Breast epithelium (tissue), 4 donors: Measurements from ENCODE around the gene HOXC13. TPM values are rescaled to one million over a fixed set of nuclear protein-coding genes. Genes with fewer than 3 reads are reported as not detected.
A peak's percentile ranks its signal among the peaks of the same experiment; 100 is the strongest.

Experiments used
- DNase-seq, 2 donors: peaks; one replicate each; pipeline ENCODE4 v3.0.0-alpha.2; 2019; ENCODE audit warnings: low spot score in 2 of 2
- H3K27ac ChIP-seq, 2 donors: fragments of 200-600 bp; sonication (generic) in 1 of 2; one replicate each; pipeline ENCODE4 v1.5.1; 2016 to 2019; ENCODE audit warnings: mild to moderate bottlenecking in 1 of 2
- H3K27me3 ChIP-seq, 2 donors: fragments of 200-600 bp; sonication (generic) in 1 of 2; one replicate each; pipeline versions ENCODE4 v1.5.1 to v1.6.0; 2017 to 2019; ENCODE audit warnings: control low read depth in 1 of 2, mild to moderate bottlenecking in 1 of 2
- H3K36me3 ChIP-seq: fragments of 200-600 bp; one replicate; pipeline ENCODE4 v1.5.1; 2019
- H3K4me1 ChIP-seq, 2 donors: fragments of 200-600 bp; sonication (generic); one replicate each; pipeline ENCODE4 v1.5.1; 2016 to 2019; ENCODE audit warnings: control low read depth in 1 of 2
- H3K4me3 ChIP-seq, 3 donors: fragments of 200-600 bp; sonication (generic); 1 replicate in 2 of 3; 2 replicates in 1 of 3; pipeline ENCODE4 v1.5.1; 2016 to 2019; ENCODE audit warnings: mild to moderate bottlenecking in 3 of 3, moderate library complexity in 2 of 3
- H3K9me3 ChIP-seq, 2 donors: fragments of 200-600 bp; sonication (generic) in 1 of 2; one replicate each; pipeline ENCODE4 v1.5.1; 2016 to 2019; ENCODE audit warnings: control low read depth in 1 of 2
- POLR2A ChIP-seq: fragments of 450-650 bp; IDR thresholded peaks from one replicate; pipeline ENCODE4 v1.6.1; 2016; ENCODE audit warnings: antibody characterized with exemption, mild to moderate bottlenecking, moderate library complexity
- POLR2AphosphoS5 ChIP-seq, 3 donors: sonication (generic); formaldehyde crosslinking; IDR thresholded peaks; one replicate each; pipeline ENCODE4 v1.6.1; 2017; ENCODE audit warnings: antibody characterized with exemption in 3 of 3
- intact Hi-C: fragments of 100-400 bp; cut with DNase I; formaldehyde crosslinking; loops from one replicate; pipeline ENCODE4 v1.15.1; 2023; ENCODE audit warnings: low total_unique reads
- total RNA-seq, 3 donors: library from RNA; depleted of rRNA; stranded (reverse); fragments of >200 nt; gene quantifications; one replicate each; pipeline ENCODE4 v1.1.0, GENCODE V29; 2016
- TF ChIP-seq, protein P1 (sequence below), 3 donors: fragments of 450-650 bp; IDR thresholded peaks; one replicate each; pipeline ENCODE4 v1.5.1; 2016 to 2017; ENCODE audit warnings: antibody characterized with exemption in 3 of 3, mild to moderate bottlenecking in 3 of 3, moderate library complexity in 3 of 3

HOXC13 gene
- total RNA-seq, 3 donors from 2014 or later, result 0.98 to 1.0 TPM; not detected in 1

GRCh38 chr12:53975479-53976152 lies 37.0 kb downstream of the HOXC13 start:
- Histone ChIP-seq H3K36me3 (no peaks in the 10 kb centered on the region), H3K4me1 (peaks cover 0 to 8% of the 10 kb centered on the region in 2 donors), H3K9me3 (no peaks in the 10 kb centered on the region), H3K27me3 (peaks cover 11 to 90% of the 10 kb centered on the region in 2 donors), H3K4me3 (peak overlapping the region; percentile 42 to 65 (median 46)), H3K27ac (no peak overlapping the region)
- no peak for TF ChIP-seq POLR2AphosphoS5 (IDR thresholded peaks at IDR 0.05)
- TF ChIP-seq, protein P1, sequence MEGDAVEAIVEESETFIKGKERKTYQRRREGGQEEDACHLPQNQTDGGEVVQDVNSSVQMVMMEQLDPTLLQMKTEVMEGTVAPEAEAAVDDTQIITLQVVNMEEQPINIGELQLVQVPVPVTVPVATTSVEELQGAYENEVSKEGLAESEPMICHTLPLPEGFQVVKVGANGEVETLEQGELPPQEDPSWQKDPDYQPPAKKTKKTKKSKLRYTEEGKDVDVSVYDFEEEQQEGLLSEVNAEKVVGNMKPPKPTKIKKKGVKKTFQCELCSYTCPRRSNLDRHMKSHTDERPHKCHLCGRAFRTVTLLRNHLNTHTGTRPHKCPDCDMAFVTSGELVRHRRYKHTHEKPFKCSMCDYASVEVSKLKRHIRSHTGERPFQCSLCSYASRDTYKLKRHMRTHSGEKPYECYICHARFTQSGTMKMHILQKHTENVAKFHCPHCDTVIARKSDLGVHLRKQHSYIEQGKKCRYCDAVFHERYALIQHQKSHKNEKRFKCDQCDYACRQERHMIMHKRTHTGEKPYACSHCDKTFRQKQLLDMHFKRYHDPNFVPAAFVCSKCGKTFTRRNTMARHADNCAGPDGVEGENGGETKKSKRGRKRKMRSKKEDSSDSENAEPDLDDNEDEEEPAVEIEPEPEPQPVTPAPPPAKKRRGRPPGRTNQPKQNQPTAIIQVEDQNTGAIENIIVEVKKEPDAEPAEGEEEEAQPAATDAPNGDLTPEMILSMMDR (IDR thresholded peaks at IDR 0.05), result no peak
- TF ChIP-seq POLR2A, result no peak
- intact Hi-C loops, result no loop called here
- no peak for DNase-seq

GRCh38 chr12:53976172-53976822 lies 37.7 kb downstream of the HOXC13 start:
- peaks cover 11 to 89% of the 10 kb centered on the region in 2 donors for H3K27me3 ChIP-seq
- no peak overlapping the region for H3K27ac ChIP-seq
- intact Hi-C loops, result no loop called here

DNA sequence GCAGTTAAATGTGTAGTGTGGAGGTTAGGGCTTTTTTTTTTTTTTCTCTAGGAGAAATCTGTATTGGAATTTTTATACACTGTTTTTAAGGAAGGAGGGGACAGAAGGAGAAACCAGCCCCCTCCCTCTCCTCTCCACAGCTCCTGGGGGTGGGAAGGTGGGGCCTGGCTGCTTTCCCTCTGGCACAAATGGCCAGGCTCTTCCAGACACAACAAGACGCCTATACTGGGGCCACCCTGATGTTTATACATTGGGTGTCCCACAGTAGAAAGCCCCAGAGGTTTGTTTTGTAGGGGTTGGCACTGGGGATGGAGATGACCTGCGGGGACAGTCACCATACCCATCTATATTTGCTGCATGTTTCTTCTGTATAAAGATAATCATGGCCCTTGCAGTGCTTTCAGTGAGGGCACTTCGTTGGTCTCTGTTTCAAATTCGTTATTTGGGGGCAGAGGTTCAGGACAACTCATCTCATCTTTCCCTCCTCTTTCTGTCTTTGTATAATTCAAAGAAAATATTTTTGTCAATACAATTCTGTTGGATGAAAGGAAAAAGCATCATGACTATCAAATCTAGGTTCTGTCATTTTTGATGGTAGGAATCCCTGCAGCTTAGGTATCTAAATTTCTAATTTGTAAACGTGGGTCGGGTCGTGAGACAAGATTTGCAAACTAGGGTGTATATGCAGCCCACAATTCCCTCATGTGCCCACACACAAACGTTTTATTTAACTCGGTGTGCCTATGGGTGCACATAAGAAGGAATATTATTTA lies 38.4 kb downstream of the HOXC13 start:
- no peak overlapping the region for H3K27ac ChIP-seq
- H3K36me3 ChIP-seq, result no peaks in the 10 kb centered on the region
- no peaks in the 10 kb centered on the region for H3K9me3 ChIP-seq
- no peak overlapping the region for H3K4me3 ChIP-seq
- TF ChIP-seq POLR2A, result no peak
- TF ChIP-seq POLR2AphosphoS5 (IDR thresholded peaks at IDR 0.05), result no peak
- TF ChIP-seq, protein P1 (IDR thresholded peaks at IDR 0.05), result no peak
- intact Hi-C loops, result no loop called here
- no peak for DNase-seq
- H3K4me1 ChIP-seq, result peaks cover 0 to 8% of the 10 kb centered on the region in 2 donors
- peaks cover 6 to 89% of the 10 kb centered on the region in 2 donors for H3K27me3 ChIP-seq

More at GRCh38 chr12:53976172-53976822, 37.7 kb downstream of the HOXC13 start:
- Histone ChIP-seq H3K4me3 (no peak overlapping the region), H3K4me1 (peaks cover 0 to 8% of the 10 kb centered on the region in 2 donors), H3K9me3 (no peaks in the 10 kb centered on the region), H3K36me3 (no peaks in the 10 kb centered on the region)
- no peak for DNase-seq
- no peak for TF ChIP-seq POLR2A
- TF ChIP-seq, protein P1 (IDR thresholded peaks at IDR 0.05), result no peak
- no peak for TF ChIP-seq POLR2AphosphoS5 (IDR thresholded peaks at IDR 0.05)

DNA sequence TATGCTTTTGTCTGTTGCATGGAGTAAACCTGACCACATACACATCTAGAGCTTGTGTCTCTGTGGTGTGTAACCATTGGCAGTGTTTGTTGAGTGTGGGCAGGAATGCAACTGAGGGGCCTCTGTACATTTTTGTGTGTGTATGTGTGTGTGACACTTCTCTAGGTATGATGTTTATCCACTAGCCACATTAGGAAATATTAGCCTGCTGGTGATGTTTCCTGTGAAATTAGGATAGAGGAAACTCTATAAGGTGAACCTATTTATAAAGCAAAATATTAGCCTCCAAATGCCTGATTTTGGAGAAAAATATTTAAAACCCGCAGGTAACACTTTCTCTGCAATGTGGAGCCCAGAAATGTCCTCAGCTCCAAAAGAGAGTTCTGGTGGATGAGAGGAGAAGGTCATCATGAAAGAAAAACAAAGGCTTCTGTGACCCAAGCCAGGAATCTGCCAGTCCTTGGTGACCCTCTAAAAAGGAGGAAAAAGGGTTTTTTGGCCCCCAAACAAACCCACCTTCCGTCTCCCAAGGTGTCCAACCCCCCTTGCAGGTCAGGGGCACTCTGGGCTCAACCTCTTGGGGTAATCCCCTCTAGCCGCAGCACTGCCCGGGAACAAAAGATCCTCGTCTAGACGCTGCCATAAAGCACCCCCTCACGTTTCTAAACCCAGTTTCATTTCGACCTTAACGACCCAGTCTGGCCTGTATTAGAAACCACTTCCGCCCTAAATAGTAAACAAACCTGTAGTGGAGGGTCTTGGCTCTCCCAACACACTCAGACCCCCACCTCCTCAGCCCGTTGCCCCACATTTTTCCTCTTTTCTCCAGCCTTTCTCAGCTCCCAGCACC lies 39.2 kb downstream of the HOXC13 start:
- Histone ChIP-seq H3K27ac (no peak overlapping the region), H3K36me3 (no peaks in the 10 kb centered on the region), H3K27me3 (peaks cover 6 to 89% of the 10 kb centered on the region in 2 donors), H3K4me3 (no peak overlapping the region), H3K9me3 (no peaks in the 10 kb centered on the region), H3K4me1 (peaks cover 0 to 8% of the 10 kb centered on the region in 2 donors)
- intact Hi-C loops, result no loop called here
- no peak for DNase-seq
- no peak for TF ChIP-seq POLR2AphosphoS5 (IDR thresholded peaks at IDR 0.05)
- TF ChIP-seq, protein P1 (IDR thresholded peaks at IDR 0.05), result no peak
- no peak for TF ChIP-seq POLR2A
